ENCODE results near the gene SCAI.
"Not testable (repeated sequence)": the region's sequence is repeated elsewhere in the genome, so short reads cannot be mapped to it uniquely, and the experiment has no call there.

The SCAI gene

GRCh38 chr9:125028041-125028440 is 115.3 kb downstream of the SCAI start:
- DNase-seq (ENCODE audit: low read depth in 2 of 2), result no peak

DNA sequence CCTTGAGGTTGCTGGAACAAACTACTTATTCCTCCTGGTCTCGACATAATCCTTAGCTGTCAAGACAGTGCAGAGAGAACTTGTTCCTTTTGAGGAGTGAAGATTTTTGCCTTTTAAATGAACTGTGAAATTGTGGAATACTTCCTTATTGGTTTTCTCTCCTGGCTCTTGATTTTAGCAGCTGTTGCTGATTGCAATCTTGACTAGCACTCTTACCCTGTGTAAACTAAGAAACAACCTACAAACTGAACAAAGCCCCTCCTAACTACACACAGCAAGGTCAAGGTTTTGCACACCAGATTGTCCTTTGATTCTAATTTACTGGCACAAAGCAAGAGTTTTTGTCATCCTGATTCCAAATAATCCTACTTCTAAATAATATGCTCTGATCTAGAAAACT is 118.4 kb downstream of the SCAI start:
- DNase-seq (ENCODE audit: low read depth in 2 of 2), result no peak

GRCh38 chr9:125021069-125021468 is 122.3 kb downstream of the SCAI start:
- DNase-seq (ENCODE audit: low read depth in 2 of 2), result no peak

DNA sequence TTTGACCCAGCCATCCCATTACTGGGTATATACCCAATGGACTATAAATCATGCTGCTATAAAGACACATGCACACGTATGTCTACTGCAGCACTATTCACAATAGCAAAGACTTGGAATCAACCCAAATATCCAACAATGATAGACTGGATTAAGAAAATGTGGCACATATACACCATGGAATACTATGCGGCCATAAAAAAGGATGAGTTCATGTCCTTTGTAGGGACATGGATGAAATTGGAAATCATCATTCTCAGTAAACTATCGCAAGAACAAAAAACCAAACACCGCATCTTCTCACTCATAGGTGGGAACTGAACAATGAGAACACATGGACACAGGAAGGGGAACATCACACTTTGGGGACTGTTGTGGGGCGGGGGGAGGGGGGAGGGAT is 127.7 kb downstream of the SCAI start:
- DNase-seq (ENCODE audit: low read depth in 2 of 2), result not testable (repeated sequence)

DNA sequence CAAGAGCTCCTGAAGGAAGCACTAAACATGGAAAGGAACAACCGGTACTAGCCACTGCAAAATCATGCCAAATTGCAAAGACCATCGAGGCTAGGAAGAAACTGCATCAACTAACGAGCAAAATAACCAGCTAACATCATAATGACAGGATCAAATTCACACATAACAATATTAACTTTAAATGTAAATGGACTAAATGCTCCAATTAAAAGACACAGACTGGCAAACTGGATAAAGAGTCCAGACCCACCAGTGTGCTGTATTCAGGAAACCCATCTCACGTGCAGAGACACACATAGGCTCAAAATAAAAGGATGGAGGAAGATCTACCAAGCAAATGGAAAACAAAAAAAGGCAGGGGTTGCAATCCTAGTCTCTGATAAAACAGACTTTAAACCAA is 131.3 kb downstream of the SCAI start:
- DNase-seq (ENCODE audit: low read depth in 2 of 2), result not testable (repeated sequence)

GRCh38 chr9:125008599-125008998 is 134.7 kb downstream of the SCAI start:
- no peak for DNase-seq (ENCODE audit: low read depth in 2 of 2)

DNA sequence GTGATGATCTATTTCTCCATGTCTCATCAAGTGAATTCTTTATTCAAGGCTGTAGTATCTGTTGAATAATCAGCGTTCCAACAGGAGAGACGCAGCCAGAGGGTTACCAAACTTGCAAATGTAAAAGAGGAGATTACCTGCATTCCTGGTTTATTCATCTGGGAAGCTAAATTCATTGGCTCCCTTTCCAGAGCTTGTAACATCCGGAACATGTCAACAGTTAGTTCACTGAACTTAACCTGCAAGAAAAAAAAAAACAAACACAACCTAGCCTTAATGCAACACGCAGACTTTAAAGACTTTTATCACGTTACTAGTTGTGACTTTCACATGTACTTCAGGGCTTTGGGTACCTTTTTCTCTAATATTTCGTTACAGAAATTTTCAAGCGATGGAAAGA is 140.0 kb downstream of the SCAI start:
- DNase-seq (ENCODE audit: low read depth in 2 of 2), result no peak

DNA sequence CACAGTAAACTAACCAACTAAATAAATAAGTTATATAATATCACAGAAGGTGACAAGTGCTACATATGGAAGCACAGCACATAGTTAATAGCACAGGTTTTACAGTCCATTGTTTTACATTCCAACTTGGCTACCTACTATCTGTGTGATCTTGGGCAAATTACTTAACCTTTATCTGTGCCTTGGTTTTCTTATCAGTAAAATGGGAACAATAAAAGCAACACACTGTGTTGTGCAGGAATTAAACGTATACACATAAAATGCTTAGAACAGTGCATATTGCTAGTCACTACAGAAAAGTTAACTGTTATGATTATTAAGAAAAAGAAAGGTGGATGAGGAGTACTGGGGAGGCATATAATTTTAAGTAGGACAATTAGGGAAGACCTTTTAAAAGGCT is 159.6 kb downstream of the SCAI start:
- DNase-seq (ENCODE audit: low read depth in 2 of 2), result no peak

DNA sequence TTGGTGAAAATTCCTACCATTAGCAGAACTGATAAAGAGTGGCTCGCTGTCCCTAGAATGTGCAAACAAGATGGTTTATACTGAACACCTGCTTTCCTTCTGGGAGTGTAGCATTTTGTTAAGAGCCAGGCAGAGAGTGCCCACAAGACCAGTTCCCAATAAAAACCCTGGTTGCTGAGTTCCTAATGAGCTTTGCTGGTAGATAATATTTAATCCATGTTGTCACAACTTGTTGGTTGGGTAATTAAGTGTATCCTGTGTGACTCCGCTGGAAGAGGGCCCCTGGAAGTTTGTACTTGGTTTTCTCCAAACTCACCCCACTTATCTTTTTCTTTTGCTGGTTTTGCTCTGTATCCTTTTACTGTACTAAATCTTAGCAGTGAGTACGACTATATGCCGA is 162.9 kb downstream of the SCAI start:
- DNase-seq (ENCODE audit: low read depth in 2 of 2), result no peak

- no peak for DNase-seq (ENCODE audit: low read depth in 2 of 2)
These were observed 168.2 kb downstream of the SCAI start for GRCh38 chr9:124975131-124975530.

DNA sequence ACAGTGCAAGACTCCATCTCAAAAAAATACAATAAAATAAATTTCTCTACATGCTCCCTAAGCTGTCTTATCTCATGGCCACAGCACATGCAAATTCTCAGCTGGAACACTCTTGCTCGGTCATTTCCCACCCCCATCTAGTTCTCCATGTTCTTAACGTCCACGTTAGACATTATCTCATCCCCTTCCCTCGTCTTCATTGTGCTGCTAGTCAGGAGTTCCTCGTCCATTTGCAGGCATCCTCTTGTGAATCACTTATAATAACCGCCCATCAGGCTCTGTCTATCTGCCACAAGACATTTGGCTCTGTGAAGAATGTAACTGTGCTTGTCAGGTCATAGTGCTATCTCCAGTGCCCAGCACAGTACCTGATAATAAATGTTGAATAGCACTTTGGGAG is 169.5 kb downstream of the SCAI start:
- DNase-seq (ENCODE audit: low read depth in 2 of 2), result no peak

- no peak for DNase-seq (ENCODE audit: low read depth in 2 of 2)
These were observed 171.0 kb downstream of the SCAI start for GRCh38 chr9:124972241-124972770.

DNA sequence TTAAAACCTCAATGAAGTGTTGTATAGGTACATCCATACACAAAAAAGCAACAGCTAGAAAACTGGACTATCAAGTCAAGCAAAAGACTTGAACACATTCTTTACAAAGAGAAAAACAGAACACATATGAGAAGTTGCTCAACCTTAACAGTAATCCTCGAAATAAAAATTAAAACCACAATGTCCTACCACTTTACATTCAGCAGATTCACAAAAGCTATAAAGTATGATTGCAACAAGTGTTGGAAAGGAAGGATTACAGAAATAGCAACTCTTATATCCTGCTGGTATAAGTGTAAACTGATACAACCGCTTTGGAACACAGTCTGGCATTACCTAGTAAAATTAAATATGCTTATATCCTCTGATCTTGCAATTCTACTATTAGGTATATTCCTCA is 173.9 kb downstream of the SCAI start:
- no peak for DNase-seq (ENCODE audit: low read depth in 2 of 2)

DNA sequence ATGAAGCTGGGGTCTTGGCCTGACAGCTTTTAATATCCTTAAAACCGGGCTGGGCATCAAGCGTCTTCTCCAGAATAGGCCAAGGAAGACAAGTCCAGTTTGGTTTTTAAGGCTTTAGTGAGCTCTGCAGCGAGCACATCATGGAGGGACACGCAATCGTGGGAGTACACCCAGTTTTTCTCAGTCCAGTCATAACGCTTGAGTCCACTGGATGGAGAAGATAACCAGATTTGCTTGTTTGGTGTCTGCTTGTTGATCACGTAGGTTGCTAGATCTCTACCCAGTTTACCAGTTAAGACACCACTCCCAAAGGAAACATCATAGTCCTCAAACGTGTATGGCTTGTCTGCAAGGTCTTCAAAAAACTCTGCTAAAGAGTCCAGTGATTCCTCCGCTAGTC is 175.1 kb downstream of the SCAI start:
- DNase-seq (ENCODE audit: low read depth in 2 of 2), result no peak

DNA sequence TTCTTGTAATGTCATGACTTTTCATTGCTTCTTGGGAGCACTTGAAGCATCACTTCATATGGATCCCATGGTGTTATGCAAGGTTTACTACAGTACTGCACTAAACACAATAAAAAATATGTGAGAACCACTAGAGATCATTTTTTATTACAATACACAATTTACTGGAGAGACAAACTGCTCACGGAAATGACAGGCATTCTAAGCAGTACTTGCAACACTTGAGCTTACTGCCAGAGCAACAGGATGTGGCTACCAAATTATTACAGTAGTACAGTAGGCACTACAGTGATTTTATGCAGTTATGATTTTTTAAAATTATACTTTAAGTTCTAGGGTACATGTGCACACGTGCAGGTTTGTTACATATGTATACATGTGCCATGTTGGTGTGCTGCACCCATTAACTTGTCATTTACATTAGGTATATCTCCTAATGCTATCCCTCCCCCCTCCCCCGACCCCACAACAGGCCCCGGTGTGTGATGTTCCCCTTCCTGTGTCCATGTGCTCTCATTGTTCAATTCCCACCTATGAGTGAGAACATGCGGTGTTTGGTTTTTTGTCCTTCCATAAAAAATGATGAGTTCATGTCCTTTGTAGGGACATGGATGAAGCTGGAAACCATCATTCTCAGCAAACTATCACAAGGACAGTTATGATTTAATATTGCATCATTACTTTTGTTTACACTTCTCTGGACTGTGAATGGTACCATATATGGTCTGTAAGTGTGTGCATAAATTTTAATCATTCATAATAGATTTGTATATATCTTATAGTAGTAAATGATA is 177.4 kb downstream of the SCAI start:
- DNase-seq (ENCODE audit: low read depth in 2 of 2), result not testable (repeated sequence)

- no peak for DNase-seq (ENCODE audit: low read depth in 2 of 2)
These were observed 178.7 kb downstream of the SCAI start for GRCh38 chr9:124964604-124965003.

DNA sequence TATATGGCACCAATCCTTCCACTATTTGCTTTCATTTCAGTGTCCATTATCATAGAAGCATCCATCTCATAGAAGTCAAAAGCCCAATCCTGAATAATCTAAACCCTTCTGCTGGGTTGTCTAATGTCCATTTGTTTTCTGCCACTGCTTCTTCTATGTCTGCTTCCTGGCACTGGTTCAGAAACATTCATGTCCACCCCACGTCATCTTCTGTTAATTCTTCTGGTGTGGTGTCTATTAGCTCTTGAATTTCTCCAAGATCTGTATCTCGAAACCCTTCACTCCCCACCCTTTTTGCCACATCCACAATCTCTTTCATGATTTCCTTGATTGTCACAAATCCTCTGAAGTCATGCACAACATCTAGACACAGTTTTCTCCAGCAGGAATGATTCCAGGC is 179.3 kb downstream of the SCAI start:
- no peak for DNase-seq (ENCODE audit: low read depth in 2 of 2)

- DNase-seq (ENCODE audit: low read depth in 2 of 2), result no peak
These were observed 182.9 kb downstream of the SCAI start for GRCh38 chr9:124960409-124960752.

- DNase-seq (ENCODE audit: low read depth in 2 of 2), result not testable (repeated sequence)
These were observed 183.5 kb downstream of the SCAI start for GRCh38 chr9:124959671-124960408.

GRCh38 chr9:124954255-124954654 is 189.1 kb downstream of the SCAI start:
- no peak for DNase-seq (ENCODE audit: low read depth in 2 of 2)

DNA sequence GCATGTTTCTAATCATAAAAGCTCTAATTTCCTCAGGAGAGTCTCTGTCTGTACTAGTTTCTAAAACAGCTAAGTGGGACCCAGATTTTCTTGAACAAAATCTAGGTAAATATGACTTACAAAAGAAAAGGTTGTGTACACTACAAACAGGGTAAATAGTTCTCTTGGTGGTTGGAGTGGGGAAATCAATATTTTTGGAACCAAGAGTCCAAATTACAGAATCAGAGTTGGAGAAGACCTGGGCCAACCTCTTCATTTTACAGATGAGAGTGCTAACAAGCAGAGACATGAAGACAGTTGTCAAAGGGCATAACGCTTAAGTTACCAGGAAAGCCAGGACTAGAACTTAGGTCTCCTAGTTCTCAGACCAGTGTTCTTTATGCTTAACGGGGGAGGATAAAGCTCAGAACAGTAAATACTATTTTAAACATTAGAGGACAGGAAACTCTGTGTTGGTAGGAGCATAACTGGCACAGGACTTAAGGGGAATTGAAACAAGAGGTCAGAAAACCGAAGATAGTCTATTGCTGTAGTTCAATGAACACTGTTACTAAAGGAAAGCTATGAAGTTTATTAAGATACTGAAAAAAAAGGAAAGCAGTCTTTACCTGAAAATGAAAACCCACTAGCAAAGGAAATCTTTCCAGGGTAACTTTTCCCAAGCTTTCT is 193.1 kb downstream of the SCAI start:
- no peak for DNase-seq (ENCODE audit: low read depth in 2 of 2)

GRCh38 chr9:124949387-124949786 is 193.9 kb downstream of the SCAI start:
- no peak for DNase-seq (ENCODE audit: low read depth in 2 of 2)

Measured in stimulated activated CD8-positive, alpha-beta memory T cell treated with anti-CD3 and anti-CD28 coated beads, Interleukin-15, amount 100 ng/mL, for 48 hours (primary cell).